Spleen (tissue), 7 donors: ENCODE results near the gene PEX5.

Experiments used
- CTCF ChIP-seq, 11 experiments: fragments of 200-600 bp in 7 of 11; fragments of 450-650 bp in 4 of 11; sonication (generic) in 4 of 11; IDR thresholded peaks in 8 of 11; conservative IDR thresholded peaks in 3 of 11; 1 replicate in 7 of 11; 2 replicates in 4 of 11; pipeline versions ENCODE4 v1.4.0 to v1.8.0; 2016 to 2021; ENCODE audit warnings: antibody characterized with exemption in 11 of 11, inconsistent platforms in 4 of 11, mild to moderate bottlenecking in 1 of 11
- POLR2A ChIP-seq, 3 donors: fragments of 450-650 bp; IDR thresholded peaks; one replicate each; pipeline ENCODE4 v1.5.1; 2017; ENCODE audit warnings: antibody characterized with exemption in 3 of 3, mild to moderate bottlenecking in 1 of 3
- POLR2AphosphoS5 ChIP-seq, 3 donors: sonication (generic); formaldehyde crosslinking; IDR thresholded peaks; one replicate each; pipeline ENCODE4 v1.5.1; 2017; ENCODE audit warnings: antibody characterized with exemption in 3 of 3
- donor health status: DM: no; HTN: no; CAD: no; lungs with moderate emphysema.
- donor health status: DM: no; HTN: no; CAD: no.
- donor health status: DM: no; HTN: no; CAD: no.

- TF ChIP-seq CTCF (IDR thresholded peaks at IDR 0.05 in 8 of 11, conservative IDR thresholded peaks at IDR 0.05 in 3 of 11) (no peak), POLR2AphosphoS5 (IDR thresholded peaks at IDR 0.05) (no peak), POLR2A (IDR thresholded peaks at IDR 0.05) (no peak)
Measured at GRCh38 chr12:7169951-7170350, 19.5 kb upstream of the PEX5 start.
